Spinal cord (tissue), 10 donors: ENCODE measurements around the gene MAG. TPM values are rescaled to one million over a fixed set of nuclear protein-coding genes. Genes with fewer than 3 reads are reported as not detected.

Source experiments
- DNase-seq, 6 donors: peaks; one replicate each; pipeline versions ENCODE4 v3.0.0 to v3.0.0-alpha.2; 2013 to 2015; ENCODE audit warnings: low spot score in 6 of 6, low read depth in 4 of 6
- H3K27ac ChIP-seq: one replicate; pipeline ENCODE4 v1.5.1; 2013; ENCODE audit warnings: low read depth, low read length, control low read depth
- H3K27me3 ChIP-seq: one replicate; pipeline ENCODE4 v1.6.1; 2013; ENCODE audit warnings: low read length; ENCODE audit not compliant: control insufficient read depth, insufficient read depth
- H3K36me3 ChIP-seq: one replicate; pipeline ENCODE4 v1.6.1; 2013; ENCODE audit warnings: low read length; ENCODE audit not compliant: control insufficient read depth, insufficient read depth
- H3K4me1 ChIP-seq: one replicate; pipeline ENCODE4 v1.6.1; 2013; ENCODE audit warnings: low read length; ENCODE audit not compliant: control insufficient read depth, insufficient read depth
- H3K4me3 ChIP-seq: one replicate; pipeline ENCODE4 v1.5.1; 2013; ENCODE audit warnings: low read depth, low read length, control low read depth
- H3K9me3 ChIP-seq: one replicate; pipeline ENCODE4 v1.6.1; 2013; ENCODE audit warnings: low read length; ENCODE audit not compliant: control insufficient read depth, insufficient read depth
- WGBS: methylation state at CpG from one replicate; pipeline ENCODE4 v1.1.5; 2013; ENCODE audit warnings: missing lambda C conversion rate; ENCODE audit not compliant: insufficient coverage; 5-methylcytosine and 5-hydroxymethylcytosine counted together
- polyA plus RNA-seq, 2 donors: library from polyadenylated mRNA; unstranded; fragments of 120-200 nt; gene quantifications; one replicate each; pipeline ENCODE4 v1.2.1, GENCODE V29; 2013; ENCODE audit not compliant: insufficient read length in 2 of 2
- total RNA-seq, 2 donors: library from RNA; depleted of rRNA in 1 of 2; stranded (reverse); fragments of 120-200 nt in 1 of 2; fragments of >200 nt in 1 of 2; gene quantifications; one replicate each; pipeline versions ENCODE4 v1.2.3 to v1.2.4, GENCODE V29; 2013 to 2014
- donor health status: healthy.

Gene MAG
- total and polyA plus RNA-seq, 4 donors = 83.5 to 261 (median 232) TPM

- Histone ChIP-seq H3K4me3 (no peak overlapping the region), H3K27me3 (no peaks in the 10 kb centered on the region), H3K4me1 (peaks cover 29% of the 10 kb centered on the region), H3K27ac (no peak overlapping the region), H3K9me3 (no peaks in the 10 kb centered on the region), H3K36me3 (peaks cover 69% of the 10 kb centered on the region)
- 86% methylated on average over 6 of the region's 7 CpGs for WGBS
- DNase-seq = no peak
Measured at GRCh38 chr19:35271546-35271945, 20.4 kb upstream of the MAG start.

GRCh38 chr19:35272122-35272719, 19.7 kb upstream of the MAG start:
- Histone ChIP-seq H3K27ac (no peak overlapping the region), H3K27me3 (no peaks in the 10 kb centered on the region), H3K4me3 (no peak overlapping the region), H3K4me1 (peaks cover 22% of the 10 kb centered on the region), H3K36me3 (peaks cover 71% of the 10 kb centered on the region), H3K9me3 (no peaks in the 10 kb centered on the region)
- whole genome bisulfite sequencing = 92% methylated on average over 16 of the region's 16 CpGs
- no peak for DNase-seq

GRCh38 chr19:35272954-35273649, 18.9 kb upstream of the MAG start:
- no peak overlapping the region for H3K27ac ChIP-seq
- no peaks in the 10 kb centered on the region for H3K9me3 ChIP-seq
- no peak for DNase-seq
- WGBS = 94% methylated on average over 7 of the region's 10 CpGs
- peaks cover 19% of the 10 kb centered on the region for H3K4me1 ChIP-seq
- no peak overlapping the region for H3K4me3 ChIP-seq
- H3K36me3 ChIP-seq = peaks cover 80% of the 10 kb centered on the region
- H3K27me3 ChIP-seq = no peaks in the 10 kb centered on the region

- H3K27me3 ChIP-seq = no peaks in the 10 kb centered on the region
- WGBS = 87% methylated on average over 13 of the region's 14 CpGs
- no peak overlapping the region for H3K4me3 ChIP-seq
- DNase-seq = no peak
- H3K9me3 ChIP-seq = no peaks in the 10 kb centered on the region
- peaks cover 86% of the 10 kb centered on the region for H3K36me3 ChIP-seq
- H3K27ac ChIP-seq = no peak overlapping the region
- peaks cover 19% of the 10 kb centered on the region for H3K4me1 ChIP-seq
Measured at GRCh38 chr19:35273686-35274259, 18.2 kb upstream of the MAG start.

- WGBS = 89% methylated on average over 3 of the region's 5 CpGs
- Histone ChIP-seq H3K36me3 (peaks cover 92% of the 10 kb centered on the region), H3K27ac (no peak overlapping the region), H3K27me3 (no peaks in the 10 kb centered on the region), H3K4me3 (no peak overlapping the region), H3K4me1 (peaks cover 21% of the 10 kb centered on the region), H3K9me3 (no peaks in the 10 kb centered on the region)
- DNase-seq = no peak
Measured at GRCh38 chr19:35274323-35274722, 17.6 kb upstream of the MAG start.

- Histone ChIP-seq H3K4me3 (no peak overlapping the region), H3K4me1 (peaks cover 13% of the 10 kb centered on the region), H3K27me3 (no peaks in the 10 kb centered on the region), H3K9me3 (no peaks in the 10 kb centered on the region), H3K36me3 (peaks cover 84% of the 10 kb centered on the region), H3K27ac (no peak overlapping the region)
- no peak for DNase-seq
- WGBS = 92% methylated on average over 23 of the region's 28 CpGs
Measured at GRCh38 chr19:35276706-35277281, 15.2 kb upstream of the MAG start.

GRCh38 chr19:35278578-35279284, 13.2 kb upstream of the MAG start:
- peaks cover 64% of the 10 kb centered on the region for H3K36me3 ChIP-seq

GRCh38 chr19:35279374-35279773, 12.6 kb upstream of the MAG start:
- Histone ChIP-seq H3K27me3 (no peaks in the 10 kb centered on the region), H3K27ac (no peak overlapping the region), H3K36me3 (peaks cover 58% of the 10 kb centered on the region)

More at GRCh38 chr19:35278578-35279284, 13.2 kb upstream of the MAG start:
- Histone ChIP-seq H3K4me3 (no peak overlapping the region), H3K4me1 (peaks cover 13% of the 10 kb centered on the region), H3K27me3 (no peaks in the 10 kb centered on the region), H3K9me3 (no peaks in the 10 kb centered on the region), H3K27ac (no peak overlapping the region)
- DNase-seq = no peak
- 91% methylated on average over 41 of the region's 45 CpGs for WGBS

GRCh38 chr19:35279985-35280821, 11.8 kb upstream of the MAG start:
- Histone ChIP-seq H3K27me3 (no peaks in the 10 kb centered on the region), H3K4me1 (peaks cover 15% of the 10 kb centered on the region), H3K27ac (no peak overlapping the region), H3K36me3 (peaks cover 51% of the 10 kb centered on the region), H3K9me3 (no peaks in the 10 kb centered on the region), H3K4me3 (no peak overlapping the region)
- WGBS = 64% methylated on average over 10 of the region's 12 CpGs
- DNase-seq = peak in 1 of 6 donors; percentile 20

More at GRCh38 chr19:35279374-35279773, 12.6 kb upstream of the MAG start:
- Histone ChIP-seq H3K9me3 (no peaks in the 10 kb centered on the region), H3K4me1 (peaks cover 13% of the 10 kb centered on the region), H3K4me3 (no peak overlapping the region)
- 86% methylated on average over 2 of the region's 11 CpGs for WGBS
- no peak for DNase-seq
